H1 (cell line): ENCODE data around the gene E2F3. TPM values are rescaled to one million over a fixed set of nuclear protein-coding genes. Genes with fewer than 3 reads are reported as not detected.
A peak's percentile ranks its signal among the peaks of the same experiment; 100 is the strongest.

Experiments used
- CTCF ChIA-PET: fragments of 300-600 bp; sonication (Branson Sonifier 250); formaldehyde crosslinking; loops from one replicate; lab custom pipeline; 2021; ENCODE audit not compliant: partially characterized antibody; lab: Charles Lee
- POLR2A ChIA-PET: fragments of 300-600 bp; sonication (Branson Sonifier 250); formaldehyde crosslinking; loops from one replicate; lab custom pipeline; 2021; ENCODE audit warnings: inconsistent platforms; ENCODE audit not compliant: partially characterized antibody; lab: Charles Lee
- DNase-seq, 2 experiments: peaks; one replicate each; pipeline versions ENCODE4 v3.0.0 to v3.0.0-alpha.2; 2010 to 2022; ENCODE audit warnings: low spot score in 2 of 2, low read depth in 1 of 2, mixed read lengths in 1 of 2
- FAIRE-seq: peaks from 2 replicates; lab custom pipeline; 2011; peaks lifted over from hg19 to GRCh38; lab: Jason Lieb, UNC
- H2AFZ ChIP-seq: 2 replicates; pipeline ENCODE4 v1.8.1; 2012; ENCODE audit warnings: low read length, inconsistent platforms
- H2AK5ac ChIP-seq: 2 replicates; pipeline ENCODE4 v1.6.1; 2013; ENCODE audit warnings: low read depth, low read length
- H2BK120ac ChIP-seq: replicated peaks from 2 replicates; pipeline ENCODE3; 2013; ENCODE audit warnings: low read depth, low read length, inconsistent platforms
- H2BK12ac ChIP-seq: 2 replicates; pipeline ENCODE4 v1.6.1; 2013; ENCODE audit warnings: low read depth, low read length
- H2BK15ac ChIP-seq: 2 replicates; pipeline ENCODE4 v1.6.1; 2013; ENCODE audit warnings: low read length
- H2BK20ac ChIP-seq: 2 replicates; pipeline ENCODE4 v1.6.1; 2013; ENCODE audit warnings: low read length
- H2BK5ac ChIP-seq: 2 replicates; pipeline ENCODE4 v1.6.1; 2013; ENCODE audit warnings: low read depth, low read length
- H3K14ac ChIP-seq: 2 replicates; pipeline ENCODE4 v1.6.1; 2013; ENCODE audit warnings: inconsistent platforms; ENCODE audit not compliant: insufficient read length
- H3K18ac ChIP-seq: 2 replicates; pipeline ENCODE4 v1.6.1; 2013; ENCODE audit warnings: low read length; ENCODE audit errors: extremely low read depth
- H3K23ac ChIP-seq: 2 replicates; pipeline ENCODE4 v1.6.1; 2013; ENCODE audit warnings: inconsistent platforms; ENCODE audit not compliant: insufficient read length
- H3K23me2 ChIP-seq: 2 replicates; pipeline ENCODE4 v1.6.1; 2013; ENCODE audit warnings: low read depth, low read length
- H3K27ac ChIP-seq: 2 replicates; pipeline ENCODE4 v1.6.1; 2011; ENCODE audit warnings: low read depth, low read length, inconsistent platforms
- H3K27me3 ChIP-seq, 4 experiments: replicated peaks in 1 of 4; 1 replicate in 1 of 4; 2 replicates in 3 of 4; pipeline versions ENCODE4 v1.6.1 to v1.8.1; 2011 to 2013; ENCODE audit warnings: low read length in 3 of 4, mild to moderate bottlenecking in 3 of 4, inconsistent platforms in 2 of 4, mixed read lengths in 2 of 4, moderate library complexity in 1 of 4; ENCODE audit not compliant: control insufficient read depth in 3 of 4, insufficient read depth in 3 of 4; ENCODE audit errors: extremely low read depth in 1 of 4
- H3K36me3 ChIP-seq, 4 experiments: 2 replicates each; pipeline versions ENCODE4 v1.6.1 to v1.8.1; 2011 to 2013; ENCODE audit warnings: mild to moderate bottlenecking in 4 of 4, low read length in 3 of 4, moderate library complexity in 2 of 4, control low read depth in 1 of 4, inconsistent platforms in 1 of 4; ENCODE audit not compliant: insufficient read depth in 4 of 4, control insufficient read depth in 2 of 4
- H3K4ac ChIP-seq: replicated peaks from 2 replicates; pipeline ENCODE3; 2013; ENCODE audit warnings: low read length, low read depth, mixed read lengths, inconsistent platforms; ENCODE audit not compliant: insufficient read length
- H3K4me1 ChIP-seq, 4 experiments: replicated peaks in 1 of 4; 1 replicate in 1 of 4; 2 replicates in 3 of 4; pipeline versions ENCODE4 v1.6.1 to v1.8.1; 2011 to 2013; ENCODE audit warnings: low read length in 3 of 4, inconsistent platforms in 2 of 4, mixed read lengths in 1 of 4; ENCODE audit not compliant: insufficient read depth in 4 of 4, control insufficient read depth in 3 of 4
- H3K4me2 ChIP-seq, 2 experiments: 2 replicates each; pipeline versions ENCODE4 v1.6.1 to v1.8.1; 2011 to 2013; ENCODE audit warnings: low read depth in 2 of 2, low read length in 2 of 2, control low read depth in 1 of 2, inconsistent platforms in 1 of 2, mild to moderate bottlenecking in 1 of 2; ENCODE audit not compliant: insufficient read depth in 1 of 2
- H3K4me3 ChIP-seq, 4 experiments: fragments of 200-600, 300-600 bp in 1 of 4; sonication (generic), shearing (Covaris generic), sonication (Bioruptor Twin) in 1 of 4; 2 replicates each; pipeline versions ENCODE4 v1.5.1 to v1.8.1; 2011 to 2016; ENCODE audit warnings: low read length in 4 of 4, low read depth in 3 of 4, control low read depth in 2 of 4, inconsistent platforms in 2 of 4, mild to moderate bottlenecking in 2 of 4, mixed read lengths in 1 of 4, moderate library complexity in 1 of 4; ENCODE audit not compliant: insufficient read depth in 2 of 4; ENCODE audit errors: extremely low read depth in 1 of 4
- H3K56ac ChIP-seq: replicated peaks from 2 replicates; pipeline ENCODE3; 2013; ENCODE audit warnings: low read depth, mild to moderate bottlenecking, mixed read lengths, low read length, inconsistent platforms; ENCODE audit not compliant: insufficient read length
- H3K79me1 ChIP-seq: 2 replicates; pipeline ENCODE4 v1.6.1; 2013; ENCODE audit warnings: low read depth, low read length, control low read depth
- H3K79me2 ChIP-seq, 2 experiments: 2 replicates each; pipeline versions ENCODE4 v1.6.1 to v1.8.1; 2012 to 2013; ENCODE audit warnings: low read length in 2 of 2, mild to moderate bottlenecking in 2 of 2, inconsistent platforms in 1 of 2; ENCODE audit not compliant: insufficient read depth in 2 of 2, control insufficient read depth in 1 of 2
- H3K9ac ChIP-seq, 4 experiments: replicated peaks in 1 of 4; 1 replicate in 1 of 4; 2 replicates in 3 of 4; pipeline versions ENCODE4 v1.6.1 to v1.8.1; 2011 to 2013; ENCODE audit warnings: low read depth in 3 of 4, low read length in 3 of 4, control low read depth in 2 of 4, mild to moderate bottlenecking in 2 of 4, moderate library complexity in 2 of 4, inconsistent platforms in 1 of 4; ENCODE audit errors: extremely low read depth in 1 of 4
- H3K9me3 ChIP-seq, 2 experiments: 2 replicates each; pipeline versions ENCODE4 v1.6.1 to v1.8.1; 2012 to 2013; ENCODE audit warnings: mild to moderate bottlenecking in 2 of 2, moderate library complexity in 2 of 2, control low read depth in 1 of 2, inconsistent platforms in 1 of 2, low read depth in 1 of 2, low read length in 1 of 2, mixed read lengths in 1 of 2; ENCODE audit not compliant: insufficient read depth in 2 of 2
- H4K20me1 ChIP-seq, 2 experiments: replicated peaks in 1 of 2; 2 replicates each; pipeline versions ENCODE3 to v1.8.1; 2011 to 2013; ENCODE audit warnings: inconsistent platforms in 2 of 2, low read length in 2 of 2, mild to moderate bottlenecking in 1 of 2; ENCODE audit not compliant: insufficient read depth in 2 of 2, control insufficient read depth in 1 of 2
- H4K5ac ChIP-seq: 2 replicates; pipeline ENCODE4 v1.6.1; 2013; ENCODE audit warnings: low read length, low read depth, mixed read lengths, inconsistent platforms; ENCODE audit not compliant: insufficient read length
- H4K8ac ChIP-seq: 2 replicates; pipeline ENCODE4 v1.8.0; 2013; ENCODE audit warnings: mild to moderate bottlenecking, moderate library complexity, low read length, inconsistent platforms; ENCODE audit not compliant: insufficient read depth; ENCODE audit errors: extremely low read depth
- H4K91ac ChIP-seq: replicated peaks from 2 replicates; pipeline ENCODE3; 2013; ENCODE audit warnings: low read length, mixed read lengths, inconsistent platforms; ENCODE audit not compliant: insufficient read length
- TCF12 ChIP-seq: IDR thresholded peaks from 2 replicates; pipeline ENCODE4 v1.6.1; 2011; ENCODE audit warnings: low read depth, mild to moderate bottlenecking, low read length
- YY1 ChIP-seq: IDR thresholded peaks from 2 replicates; pipeline ENCODE4 v1.6.1; 2011; ENCODE audit warnings: low read depth, mild to moderate bottlenecking, low read length
- ZNF274 ChIP-seq: IDR thresholded peaks from 2 replicates; pipeline ENCODE4 v1.7.0; 2012; ENCODE audit warnings: low read length, borderline replicate concordance; ENCODE audit errors: extremely low read depth
- WGBS, 2 experiments: shearing (Covaris generic) in 1 of 2; methylation state at CpG; one replicate each; pipeline versions ENCODE4 v1.1.6 to v1.1.7; 2013 to 2015; ENCODE audit warnings: low lambda C conversion rate in 2 of 2, mixed read lengths in 2 of 2, inconsistent platforms in 1 of 2, low coverage in 1 of 2, missing lambda C conversion rate in 1 of 2; ENCODE audit not compliant: insufficient replicate concordance in 2 of 2, insufficient coverage in 1 of 2, insufficient read length in 1 of 2; ENCODE audit errors: extremely low coverage in 1 of 2, missing lambda C conversion rate in 1 of 2; 5-methylcytosine and 5-hydroxymethylcytosine counted together
- polyA plus RNA-seq, 7 experiments: library from polyadenylated mRNA; depleted of rRNA in 3 of 7; stranded (reverse) in 5 of 7; unstranded in 2 of 7; fragments of >200 nt in 5 of 7; fragments of 200-250 nt in 2 of 7; gene quantifications; 1 replicate in 5 of 7; 2 replicates in 1 of 7; 4 replicates in 1 of 7; pipeline versions ENCODE4 v1.2.1 to v1.2.3, GENCODE V29; 2011 to 2013; ENCODE audit warnings: missing spikeins in 2 of 7, mixed read lengths in 2 of 7
- total RNA-seq: library from RNA; stranded (reverse); fragmentation: NEBNext Ultra II Directional; extraction: Animal tissue kit (Norgen Biotek cat#: 25700); gene quantifications from 2 replicates; pipeline ENCODE4 v1.2.1, GENCODE V29; 2021
- TF ChIP-seq, protein P1 (sequence below): IDR thresholded peaks from 2 replicates; pipeline ENCODE4 v1.6.1; 2012; ENCODE audit warnings: low read length, inconsistent platforms

The E2F3 gene
- total and polyA plus RNA-seq, 2 of the 8 experiments (the other 6 are each of a cell fraction or from before 2014, with no cell fraction given): 14.9 to 42.2 TPM

DNA sequence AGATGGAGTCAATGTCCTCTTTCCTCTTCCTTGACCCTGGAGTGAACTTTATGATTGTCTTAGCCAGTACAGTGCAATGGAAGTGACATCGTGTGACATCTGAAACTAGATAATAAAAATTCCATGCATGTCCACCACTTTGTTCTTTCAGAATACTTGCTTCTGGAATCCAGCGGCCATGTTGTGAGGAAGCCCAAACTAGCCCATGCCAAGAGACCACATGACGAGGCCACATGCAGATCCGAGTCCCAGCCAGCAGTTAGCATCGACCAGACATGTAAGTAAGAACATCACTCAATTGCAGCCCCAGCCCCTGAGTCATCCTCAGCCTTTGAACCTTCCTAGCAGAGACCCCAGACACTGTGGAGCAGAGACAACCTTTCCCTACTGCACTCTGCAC, 48.5 kb upstream of the E2F3 start:
- H2BK5ac ChIP-seq: no peak overlapping the region
- H3K23me2 ChIP-seq: no peaks in the 10 kb centered on the region
- no peak overlapping the region for H2BK20ac ChIP-seq
- H2AFZ ChIP-seq: no peak overlapping the region
- H3K36me3 ChIP-seq: no peaks in the 10 kb centered on the region
- H2BK12ac ChIP-seq: no peak overlapping the region
- H3K79me1 ChIP-seq: no peaks in the 10 kb centered on the region
- DNase-seq (no peak), FAIRE-seq (no peak)
- H4K91ac ChIP-seq: no peak overlapping the region
- no peaks in the 10 kb centered on the region for H3K4me1 ChIP-seq
- H3K14ac ChIP-seq: no peak overlapping the region
- CTCF ChIA-PET: no interaction called here
- no peak overlapping the region for H3K23ac ChIP-seq
- no peak overlapping the region for H4K8ac ChIP-seq
- 89% methylated on average over 5 of the region's 5 CpGs; no CpG with 5 or more reads in 1 of the 2 experiments for WGBS, 2 experiments
- H3K4ac ChIP-seq: no peak overlapping the region
- no peaks in the 10 kb centered on the region for H3K79me2 ChIP-seq
- POLR2A ChIA-PET: no interaction called here
- H3K9ac ChIP-seq: no peak overlapping the region
- H3K4me3 ChIP-seq: no peak overlapping the region
- H3K9me3 ChIP-seq: peaks cover 0 to 4% of the 10 kb centered on the region in 2 experiments; a peak in 1 of 4 replicates
- no peak overlapping the region for H3K27ac ChIP-seq
- TF ChIP-seq TCF12 (no peak), ZNF274 (no peak), YY1 (0 out of 2 replicates have a peak, but pooled peaks have one; percentile 35)
- TF ChIP-seq, protein P1, sequence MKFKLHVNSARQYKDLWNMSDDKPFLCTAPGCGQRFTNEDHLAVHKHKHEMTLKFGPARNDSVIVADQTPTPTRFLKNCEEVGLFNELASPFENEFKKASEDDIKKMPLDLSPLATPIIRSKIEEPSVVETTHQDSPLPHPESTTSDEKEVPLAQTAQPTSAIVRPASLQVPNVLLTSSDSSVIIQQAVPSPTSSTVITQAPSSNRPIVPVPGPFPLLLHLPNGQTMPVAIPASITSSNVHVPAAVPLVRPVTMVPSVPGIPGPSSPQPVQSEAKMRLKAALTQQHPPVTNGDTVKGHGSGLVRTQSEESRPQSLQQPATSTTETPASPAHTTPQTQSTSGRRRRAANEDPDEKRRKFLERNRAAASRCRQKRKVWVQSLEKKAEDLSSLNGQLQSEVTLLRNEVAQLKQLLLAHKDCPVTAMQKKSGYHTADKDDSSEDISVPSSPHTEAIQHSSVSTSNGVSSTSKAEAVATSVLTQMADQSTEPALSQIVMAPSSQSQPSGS: no peak
- no peak overlapping the region for H4K5ac ChIP-seq
- H2BK120ac ChIP-seq: no peak overlapping the region
- no peaks in the 10 kb centered on the region for H4K20me1 ChIP-seq
- H2BK15ac ChIP-seq: no peak overlapping the region
- H2AK5ac ChIP-seq: no peak overlapping the region
- H3K18ac ChIP-seq: no peak overlapping the region
- no peak overlapping the region for H3K56ac ChIP-seq
- no peak overlapping the region for H3K4me2 ChIP-seq
- H3K27me3 ChIP-seq: no peaks in the 10 kb centered on the region
